ENCODE measurements around the gene SOX2.

SOX2 gene

DNA sequence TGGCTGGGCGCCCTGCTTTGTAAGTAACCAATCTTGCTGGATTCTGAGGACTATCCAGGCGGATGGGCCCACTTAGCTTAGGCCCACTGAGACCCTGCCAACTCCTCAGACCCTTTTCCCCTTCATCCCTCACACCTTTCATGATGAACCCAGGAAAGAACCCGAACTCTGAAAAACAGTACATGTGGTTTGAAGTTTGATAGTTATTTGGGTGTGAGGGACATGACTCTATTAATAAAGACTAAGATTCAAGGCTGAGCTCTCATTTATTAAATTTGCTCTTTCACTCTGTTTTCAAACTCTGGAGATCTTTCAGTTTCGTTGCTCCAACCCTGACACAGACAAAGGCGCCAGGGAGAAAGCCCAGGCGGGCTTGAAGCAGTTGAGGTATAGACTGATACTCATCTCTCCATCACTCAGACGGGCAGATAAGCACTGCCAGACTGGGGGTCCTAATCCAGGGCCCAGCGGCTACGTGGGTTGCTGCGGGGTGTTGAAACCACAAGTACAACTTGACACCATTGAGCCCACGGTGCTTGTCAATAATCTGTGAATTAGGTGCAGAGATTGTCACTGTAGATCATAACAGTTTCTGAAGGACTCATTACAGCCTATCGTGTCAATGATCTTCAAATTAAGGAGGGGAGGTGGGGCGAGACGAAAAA lies 7.2 kb upstream of the SOX2 start:
- DNase-seq (ENCODE audit: low read depth, low spot score), result no peak

DNA sequence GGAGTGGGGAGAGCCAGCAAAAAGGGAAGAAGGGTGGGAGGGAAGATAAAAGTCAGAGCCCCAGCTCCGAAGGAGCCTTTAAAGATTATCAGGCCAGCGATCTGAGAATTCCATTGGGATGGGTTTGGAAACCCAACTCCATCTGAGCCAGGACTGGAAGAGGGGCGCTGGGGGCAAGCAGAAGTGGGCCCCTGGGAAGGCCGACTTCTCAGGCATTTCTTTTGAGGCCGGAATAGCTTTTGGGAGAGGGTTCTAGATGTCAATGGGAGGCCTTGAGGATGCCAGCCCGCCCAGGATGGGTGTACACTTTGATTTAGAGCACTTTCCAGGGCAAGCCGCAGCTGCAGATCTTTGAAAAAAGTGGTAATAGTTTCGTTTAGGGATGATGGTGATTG lies 6.6 kb upstream of the SOX2 start:
- no peak for DNase-seq (ENCODE audit: low read depth, low spot score)

DNA sequence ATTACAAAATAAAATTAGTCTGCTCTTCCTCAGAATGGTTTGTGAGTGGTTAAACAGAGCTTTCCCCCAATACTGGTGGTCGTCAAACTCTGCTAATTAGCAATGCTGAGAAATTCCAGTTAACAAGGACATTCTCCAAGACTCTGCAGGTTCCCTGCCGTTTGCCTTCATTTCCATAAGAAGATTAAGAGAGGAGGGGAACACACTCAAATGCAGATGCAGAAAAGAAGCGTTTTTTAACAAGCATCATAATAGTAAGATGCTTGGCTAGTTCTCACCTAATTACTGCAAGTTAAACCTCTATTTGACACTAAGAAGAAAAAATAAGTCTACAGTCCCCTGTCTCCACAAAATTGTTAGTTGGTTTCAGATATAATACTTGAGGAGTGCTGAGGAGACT lies 3.7 kb upstream of the SOX2 start:
- no peak for DNase-seq (ENCODE audit: low read depth, low spot score)

DNA sequence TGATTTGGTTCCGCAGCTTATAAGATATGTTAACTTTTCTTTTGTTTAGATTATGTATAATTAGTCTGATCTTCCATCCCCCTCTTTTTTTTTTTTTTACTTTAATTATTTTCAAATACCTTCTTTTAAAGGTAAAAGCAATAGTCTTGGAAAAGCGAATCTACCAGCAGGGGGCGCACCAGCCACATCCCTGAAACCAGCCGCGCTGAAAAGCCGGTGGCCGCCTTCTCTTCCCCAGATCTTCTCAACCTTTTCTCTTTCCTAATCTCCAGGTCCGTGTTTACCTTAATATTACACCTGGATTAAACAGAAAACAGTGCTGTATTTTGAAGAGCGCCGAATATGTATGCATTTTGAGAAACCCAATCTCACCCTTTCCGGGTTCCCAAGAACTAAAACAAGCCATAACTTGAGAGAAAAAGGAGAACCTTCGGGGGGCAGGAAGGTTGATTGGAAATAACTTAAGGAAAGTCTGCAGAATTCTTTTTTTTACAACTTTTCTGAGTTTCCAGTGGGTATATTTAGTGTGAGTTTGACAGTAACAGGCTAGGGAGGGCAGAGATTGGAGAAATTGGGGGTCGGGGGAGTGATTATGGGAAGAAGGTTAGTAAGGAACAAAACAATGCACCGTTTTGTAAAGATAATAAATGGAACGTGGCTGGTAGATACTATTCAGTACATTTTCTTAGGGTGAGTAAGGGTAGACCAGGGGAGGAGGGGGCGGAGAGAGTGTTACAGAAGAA lies 2.0 kb upstream of the SOX2 start:
- no peak for DNase-seq (ENCODE audit: low read depth, low spot score)

DNA sequence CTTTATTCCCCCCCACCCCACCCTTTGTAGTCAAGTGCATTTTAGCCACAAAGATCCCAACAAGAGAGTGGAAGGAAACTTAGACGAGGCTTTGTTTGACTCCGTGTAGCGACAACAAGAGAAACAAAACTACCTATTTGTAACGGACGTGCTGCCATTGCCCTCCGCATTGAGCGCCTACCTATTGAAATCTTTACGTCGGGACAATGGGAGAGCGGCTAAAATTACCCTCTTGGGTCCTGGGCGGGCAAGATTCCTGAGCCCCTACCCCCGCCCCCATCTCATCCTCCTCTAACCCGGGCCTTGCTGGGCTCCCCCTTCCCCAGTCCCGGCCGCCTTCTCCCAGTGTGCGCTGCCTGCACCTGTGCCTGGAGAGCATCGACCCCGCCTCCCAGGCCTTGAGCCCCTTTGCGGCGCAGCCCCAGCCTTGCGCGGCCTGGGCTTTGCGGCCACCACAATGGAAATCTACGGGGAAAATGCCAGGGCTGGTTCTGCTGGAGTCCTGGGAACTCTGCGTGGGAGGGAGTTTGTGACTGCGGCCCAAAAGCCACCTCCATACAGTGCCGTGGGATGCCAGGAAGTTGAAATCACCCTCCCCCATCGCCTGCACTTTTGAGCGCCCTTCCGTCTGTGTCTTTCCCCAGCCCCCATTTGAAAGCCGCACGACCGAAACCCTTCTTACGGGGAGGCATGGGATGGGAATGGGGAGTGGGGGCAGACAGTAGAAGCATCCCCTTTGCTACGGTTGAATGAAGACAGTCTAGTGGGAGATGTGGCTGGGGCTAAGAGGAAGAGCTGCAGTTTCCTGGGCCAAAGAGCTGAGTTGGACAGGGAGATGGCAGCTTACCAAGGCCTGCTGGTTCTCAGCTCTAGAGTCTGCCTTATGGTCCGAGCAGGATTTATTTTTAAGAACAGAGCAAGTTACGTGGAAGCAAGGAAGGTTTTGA lies 1.1 kb upstream of the SOX2 start:
- no peak for DNase-seq (ENCODE audit: low read depth, low spot score)

DNA sequence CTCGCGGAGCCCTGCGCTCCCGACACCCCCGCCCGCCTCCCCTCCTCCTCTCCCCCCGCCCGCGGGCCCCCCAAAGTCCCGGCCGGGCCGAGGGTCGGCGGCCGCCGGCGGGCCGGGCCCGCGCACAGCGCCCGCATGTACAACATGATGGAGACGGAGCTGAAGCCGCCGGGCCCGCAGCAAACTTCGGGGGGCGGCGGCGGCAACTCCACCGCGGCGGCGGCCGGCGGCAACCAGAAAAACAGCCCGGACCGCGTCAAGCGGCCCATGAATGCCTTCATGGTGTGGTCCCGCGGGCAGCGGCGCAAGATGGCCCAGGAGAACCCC lies 464 bp downstream of the SOX2 start:
- DNase-seq (ENCODE audit: low read depth, low spot score), result no peak

DNA sequence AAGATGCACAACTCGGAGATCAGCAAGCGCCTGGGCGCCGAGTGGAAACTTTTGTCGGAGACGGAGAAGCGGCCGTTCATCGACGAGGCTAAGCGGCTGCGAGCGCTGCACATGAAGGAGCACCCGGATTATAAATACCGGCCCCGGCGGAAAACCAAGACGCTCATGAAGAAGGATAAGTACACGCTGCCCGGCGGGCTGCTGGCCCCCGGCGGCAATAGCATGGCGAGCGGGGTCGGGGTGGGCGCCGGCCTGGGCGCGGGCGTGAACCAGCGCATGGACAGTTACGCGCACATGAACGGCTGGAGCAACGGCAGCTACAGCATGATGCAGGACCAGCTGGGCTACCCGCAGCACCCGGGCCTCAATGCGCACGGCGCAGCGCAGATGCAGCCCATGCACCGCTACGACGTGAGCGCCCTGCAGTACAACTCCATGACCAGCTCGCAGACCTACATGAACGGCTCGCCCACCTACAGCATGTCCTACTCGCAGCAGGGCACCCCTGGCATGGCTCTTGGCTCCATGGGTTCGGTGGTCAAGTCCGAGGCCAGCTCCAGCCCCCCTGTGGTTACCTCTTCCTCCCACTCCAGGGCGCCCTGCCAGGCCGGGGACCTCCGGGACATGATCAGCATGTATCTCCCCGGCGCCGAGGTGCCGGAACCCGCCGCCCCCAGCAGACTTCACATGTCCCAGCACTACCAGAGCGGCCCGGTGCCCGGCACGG lies 991 bp downstream of the SOX2 start:
- no peak for DNase-seq (ENCODE audit: low read depth, low spot score)

DNA sequence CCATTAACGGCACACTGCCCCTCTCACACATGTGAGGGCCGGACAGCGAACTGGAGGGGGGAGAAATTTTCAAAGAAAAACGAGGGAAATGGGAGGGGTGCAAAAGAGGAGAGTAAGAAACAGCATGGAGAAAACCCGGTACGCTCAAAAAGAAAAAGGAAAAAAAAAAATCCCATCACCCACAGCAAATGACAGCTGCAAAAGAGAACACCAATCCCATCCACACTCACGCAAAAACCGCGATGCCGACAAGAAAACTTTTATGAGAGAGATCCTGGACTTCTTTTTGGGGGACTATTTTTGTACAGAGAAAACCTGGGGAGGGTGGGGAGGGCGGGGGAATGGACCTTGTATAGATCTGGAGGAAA lies 1.5 kb downstream of the SOX2 start:
- no peak for DNase-seq (ENCODE audit: low read depth, low spot score)

DNA sequence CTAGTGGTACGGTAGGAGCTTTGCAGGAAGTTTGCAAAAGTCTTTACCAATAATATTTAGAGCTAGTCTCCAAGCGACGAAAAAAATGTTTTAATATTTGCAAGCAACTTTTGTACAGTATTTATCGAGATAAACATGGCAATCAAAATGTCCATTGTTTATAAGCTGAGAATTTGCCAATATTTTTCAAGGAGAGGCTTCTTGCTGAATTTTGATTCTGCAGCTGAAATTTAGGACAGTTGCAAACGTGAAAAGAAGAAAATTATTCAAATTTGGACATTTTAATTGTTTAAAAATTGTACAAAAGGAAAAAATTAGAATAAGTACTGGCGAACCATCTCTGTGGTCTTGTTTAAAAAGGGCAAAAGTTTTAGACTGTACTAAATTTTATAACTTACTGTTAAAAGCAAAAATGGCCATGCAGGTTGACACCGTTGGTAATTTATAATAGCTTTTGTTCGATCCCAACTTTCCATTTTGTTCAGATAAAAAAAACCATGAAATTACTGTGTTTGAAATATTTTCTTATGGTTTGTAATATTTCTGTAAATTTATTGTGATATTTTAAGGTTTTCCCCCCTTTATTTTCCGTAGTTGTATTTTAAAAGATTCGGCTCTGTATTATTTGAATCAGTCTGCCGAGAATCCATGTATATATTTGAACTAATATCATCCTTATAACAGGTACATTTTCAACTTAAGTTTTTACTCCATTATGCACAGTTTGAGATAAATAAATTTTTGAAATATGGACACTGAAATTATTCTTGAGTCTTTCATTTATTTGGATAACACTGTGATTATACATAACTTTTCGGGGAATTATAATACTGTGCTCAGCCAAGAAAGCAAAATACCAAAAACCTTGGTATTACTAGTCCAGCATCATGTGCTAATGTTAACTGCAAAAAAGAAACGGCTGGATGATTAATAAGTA lies 2.2 kb downstream of the SOX2 start:
- DNase-seq (ENCODE audit: low read depth, low spot score), result no peak

DNA sequence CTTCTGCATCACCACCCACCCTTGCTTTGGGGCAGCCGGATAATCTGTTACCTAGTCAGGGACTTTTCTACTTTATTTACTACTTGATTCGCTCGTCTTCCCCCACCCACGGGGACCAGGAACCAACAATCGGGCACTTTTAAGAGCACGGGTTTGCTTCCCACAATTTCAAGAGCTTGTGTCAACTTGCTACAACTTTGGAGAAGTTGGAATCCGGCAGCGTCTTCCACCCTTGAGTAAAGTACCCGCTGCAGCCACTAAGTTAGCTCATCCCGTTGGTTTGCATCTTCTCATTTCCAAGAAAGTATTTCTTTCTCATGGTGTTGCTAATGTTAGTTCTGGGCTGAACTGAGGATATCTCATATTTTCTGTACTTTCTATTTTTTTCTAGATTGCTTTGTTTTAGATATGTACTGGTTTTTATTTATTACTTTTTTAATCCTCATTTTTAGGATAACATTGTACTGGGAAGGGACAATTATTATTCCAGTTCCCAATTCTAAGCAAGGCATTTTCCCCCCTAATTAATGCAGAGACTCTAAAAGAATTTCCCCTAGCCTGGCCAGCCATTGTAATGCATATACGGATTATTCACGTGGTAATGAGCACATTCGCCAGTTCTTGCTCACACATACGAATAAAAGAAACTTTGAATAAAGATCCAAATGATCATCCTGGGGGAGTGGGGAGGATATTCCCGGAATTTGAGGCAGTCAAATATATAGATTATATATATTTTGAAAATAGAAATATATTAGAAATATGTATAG lies 4.0 kb downstream of the SOX2 start:
- no peak for DNase-seq (ENCODE audit: low read depth, low spot score)

DNA sequence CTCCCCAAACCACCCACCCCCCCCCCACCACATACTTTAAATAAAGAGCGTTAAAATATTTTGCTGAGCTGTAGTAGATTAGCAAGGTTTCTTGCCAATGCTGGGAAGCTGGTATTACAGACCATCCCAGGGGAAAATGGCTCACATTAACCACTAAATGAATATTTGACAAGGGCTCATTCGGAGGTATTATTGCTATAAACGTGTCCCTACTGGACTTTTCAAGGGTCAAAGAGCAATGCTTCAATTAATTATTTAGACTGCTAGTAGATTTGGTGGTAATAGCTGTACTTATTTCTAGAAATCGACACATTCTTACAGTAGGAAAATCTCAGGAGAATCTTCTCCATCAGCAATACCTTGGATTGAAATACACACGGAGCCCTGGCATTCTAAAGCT lies 5.2 kb downstream of the SOX2 start:
- no peak for DNase-seq (ENCODE audit: low read depth, low spot score)

DNA sequence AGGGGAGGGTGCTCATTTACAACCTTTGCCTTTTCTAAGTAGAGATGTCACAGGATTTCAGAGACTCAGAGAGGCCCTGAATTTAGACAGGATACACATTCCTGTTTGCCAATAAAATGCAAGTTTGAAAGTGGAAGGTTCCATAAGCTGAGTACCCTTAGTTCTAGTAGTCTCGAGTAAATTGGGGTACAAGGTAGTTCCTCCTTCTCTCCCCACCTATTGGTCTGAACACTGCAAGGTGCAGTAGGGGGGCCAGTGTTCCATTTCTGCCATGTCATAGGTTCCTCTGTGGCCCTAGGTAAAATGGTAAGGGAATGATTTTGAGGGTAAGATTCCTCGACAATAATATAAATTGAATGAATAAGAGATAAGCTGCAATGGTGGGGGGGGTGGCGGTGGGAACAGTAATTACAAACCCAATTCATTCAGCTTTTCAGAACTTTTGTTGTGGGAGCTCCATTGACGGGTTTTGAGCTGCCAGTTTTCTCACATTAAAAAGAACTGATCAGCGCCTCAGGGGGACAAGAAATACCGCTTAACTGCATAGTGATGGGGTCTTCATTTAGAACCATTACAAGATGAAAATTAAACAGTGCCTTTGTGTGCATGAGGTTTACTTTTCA lies 5.9 kb downstream of the SOX2 start:
- no peak for DNase-seq (ENCODE audit: low read depth, low spot score)

DNA sequence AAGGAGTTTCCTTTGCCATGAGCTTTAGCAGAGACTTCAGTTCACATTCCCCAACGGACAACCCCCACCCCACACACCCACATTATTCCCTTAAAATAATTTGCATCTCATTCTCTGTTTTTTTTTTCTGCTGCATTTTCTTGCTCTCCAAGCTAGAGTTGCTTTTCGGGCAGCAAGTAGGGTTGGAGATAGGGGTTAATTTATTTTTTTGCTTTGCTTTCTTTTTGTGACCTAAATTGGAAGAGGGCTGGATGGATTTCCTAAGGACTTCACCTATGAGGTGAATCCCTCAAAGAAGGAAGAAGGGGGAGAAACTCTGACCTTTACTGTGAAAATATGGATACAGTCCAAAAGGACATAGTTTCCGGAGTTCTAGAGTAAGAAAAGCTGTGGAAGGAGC lies 6.6 kb downstream of the SOX2 start:
- DNase-seq (ENCODE audit: low read depth, low spot score), result no peak

DNA sequence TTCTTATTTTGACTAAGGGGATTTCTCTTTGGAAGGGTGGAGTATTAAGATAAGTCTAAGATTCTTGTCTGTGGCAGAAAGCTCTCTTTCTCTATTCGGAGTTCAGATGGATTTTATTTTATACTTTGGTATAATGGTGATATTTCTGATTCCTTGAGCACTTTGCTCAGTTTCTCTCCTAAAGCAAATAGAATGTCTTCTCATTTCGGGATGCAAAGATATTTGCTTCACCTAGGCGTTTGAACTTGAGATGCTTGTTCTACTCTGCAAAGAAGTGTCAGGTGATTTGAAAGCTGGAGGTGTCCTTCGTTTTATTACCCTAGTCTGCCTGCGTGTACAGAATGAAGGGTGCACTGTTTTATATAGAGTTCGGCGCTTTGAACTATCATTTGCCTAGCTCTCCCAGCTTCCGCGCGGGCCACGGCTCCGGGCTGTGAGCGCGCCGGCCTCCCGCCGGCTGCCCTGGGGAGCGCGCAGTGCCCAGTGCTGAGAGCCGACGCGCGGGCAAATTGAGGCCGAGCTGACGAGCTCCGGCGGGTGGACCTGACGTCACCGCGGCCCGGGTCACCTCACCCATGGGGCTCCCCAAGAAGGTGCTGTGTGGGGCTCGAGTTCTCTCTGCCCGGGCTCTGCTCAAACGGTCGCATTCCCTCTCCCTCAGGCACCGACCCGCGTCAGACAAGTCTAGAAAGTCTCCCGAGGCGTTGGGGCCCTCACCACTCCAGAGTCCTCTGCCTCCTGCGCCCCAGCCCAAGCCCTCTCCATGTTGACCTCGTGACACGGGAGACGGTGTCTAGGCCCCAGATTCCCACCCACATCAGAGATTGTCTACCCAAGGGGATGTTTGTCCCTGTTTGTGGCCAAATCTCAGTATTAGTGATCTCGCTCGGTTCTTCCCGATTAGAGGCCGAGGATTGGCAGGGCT lies 7.5 kb downstream of the SOX2 start:
- no peak for DNase-seq (ENCODE audit: low read depth, low spot score)

DNA sequence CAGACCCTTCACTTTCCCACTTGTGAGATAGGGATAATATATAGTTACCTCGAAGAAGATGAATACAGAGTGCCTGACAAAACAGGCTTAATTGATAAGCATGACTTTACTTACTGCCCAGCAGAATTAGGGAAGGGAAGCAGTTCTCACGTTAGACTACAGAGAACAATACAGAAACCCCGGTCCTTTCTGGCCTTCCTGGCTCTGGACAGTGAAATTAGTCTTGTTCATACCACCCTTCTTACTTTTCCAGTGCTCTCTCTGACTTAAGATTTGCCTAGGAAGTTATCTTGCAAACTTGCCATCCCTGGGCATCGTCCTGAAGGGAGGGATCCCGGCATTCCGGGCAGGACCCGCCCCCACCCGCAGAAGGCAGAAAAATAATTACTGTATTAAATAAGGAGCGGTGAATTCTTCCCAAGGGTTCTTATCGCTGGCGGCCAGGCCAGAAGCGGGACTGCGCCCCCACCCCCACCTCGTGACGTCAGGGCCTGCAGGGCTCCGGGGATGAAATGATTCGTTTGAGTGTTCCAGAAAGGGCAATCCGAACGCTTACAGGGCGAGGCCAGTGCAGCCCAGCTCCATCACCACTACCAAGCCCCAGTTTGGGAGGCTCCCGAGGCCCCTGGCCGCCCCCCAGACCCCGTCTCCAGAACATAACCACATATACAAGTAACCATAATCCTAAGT lies 8.4 kb downstream of the SOX2 start:
- DNase-seq (ENCODE audit: low read depth, low spot score), result no peak

DNA sequence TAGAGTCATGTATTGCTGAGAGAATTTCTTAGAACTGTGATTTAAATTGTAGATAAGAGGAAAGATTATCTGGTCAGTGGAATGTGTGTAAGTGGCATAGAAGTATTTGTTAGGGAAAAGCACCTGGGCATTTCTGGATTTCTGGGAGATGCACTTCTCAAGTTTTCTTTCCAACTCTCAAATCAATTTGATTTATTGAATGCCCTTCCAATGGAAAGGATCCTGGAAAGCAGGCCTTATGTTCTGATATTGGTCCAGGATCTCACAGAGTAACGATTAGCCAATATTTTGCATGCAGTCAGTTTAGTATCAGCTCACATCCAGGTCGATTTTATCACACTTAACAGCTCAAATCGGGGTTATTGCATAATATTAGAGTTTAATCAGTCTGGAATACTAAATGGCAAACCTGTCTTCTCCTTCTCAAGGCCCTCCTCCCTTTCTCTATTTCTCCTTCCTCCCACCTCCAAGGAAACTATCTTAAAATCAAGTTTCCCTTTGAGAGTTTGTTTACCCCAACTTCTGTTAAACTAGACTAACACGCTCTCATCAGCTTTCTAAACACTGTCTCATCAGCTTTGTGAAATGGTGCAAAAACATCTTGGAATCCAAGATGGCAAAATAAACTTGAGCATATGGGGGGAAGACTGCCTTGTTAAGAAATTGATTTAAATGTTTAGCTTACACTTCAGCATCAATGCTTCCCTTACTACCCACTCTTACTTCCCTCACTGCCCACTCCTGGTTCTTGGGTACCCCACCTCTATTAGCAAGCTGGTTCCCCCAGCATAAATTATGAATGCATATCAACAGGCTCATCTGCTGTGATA lies 9.5 kb downstream of the SOX2 start:
- no peak for DNase-seq (ENCODE audit: low read depth, low spot score)

DNA sequence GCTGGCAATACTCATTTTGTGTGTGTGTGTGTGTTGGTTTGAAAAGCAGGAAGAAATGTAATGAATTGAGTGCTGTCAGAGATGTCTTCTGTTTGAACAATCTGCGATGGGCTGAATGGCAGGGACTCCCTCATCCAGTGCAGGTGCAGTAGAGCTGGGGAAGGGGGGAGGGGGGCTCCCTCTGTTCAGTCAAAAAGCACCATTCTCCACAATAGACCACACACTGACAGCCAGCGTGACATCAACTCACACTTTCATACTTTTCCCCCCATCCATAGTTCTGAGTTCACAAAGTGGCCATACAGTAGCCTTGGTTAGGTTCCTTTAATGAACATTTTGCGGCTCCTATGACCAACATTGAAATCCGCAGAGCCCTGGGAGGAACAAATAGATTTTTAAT lies 10.4 kb downstream of the SOX2 start:
- DNase-seq (ENCODE audit: low read depth, low spot score), result no peak
